HepG2 (cell line): Measurements from ENCODE around the gene STN1. TPM values are rescaled to one million over a fixed set of nuclear protein-coding genes. Genes with fewer than 3 reads are reported as not detected.
A peak's percentile ranks its signal among the peaks of the same experiment; 100 is the strongest.

ENCODE experiments used
- BHLHE40 ChIP-seq: IDR thresholded peaks from 2 replicates; pipeline ENCODE4 v1.6.1; 2011; ENCODE audit warnings: low read length, improper control_type of control experiment
- CTCF ChIP-seq: sonication (generic); formaldehyde crosslinking; IDR thresholded peaks from 2 replicates; pipeline ENCODE4 v1.5.0; 2020; ENCODE audit warnings: mild to moderate bottlenecking, missing genetic modification reagents, moderate library complexity
- EHMT2 ChIP-seq: fragments of 200-600 bp; sonication (generic); IDR thresholded peaks from 2 replicates; pipeline ENCODE4 v1.7.0; 2017; ENCODE audit warnings: antibody characterized with exemption, low read depth, low read length, borderline replicate concordance
- ELF3 ChIP-seq: IDR thresholded peaks from 2 replicates; pipeline ENCODE4 v1.6.1; 2016; ENCODE audit warnings: missing genetic modification reagents, missing compliant biosample characterization
- FOXC1 ChIP-seq: sonication (generic); formaldehyde crosslinking; IDR thresholded peaks from 2 replicates; pipeline ENCODE4 v1.8.0; 2022; ENCODE audit warnings: mild to moderate bottlenecking, missing genetic modification reagents, borderline replicate concordance
- FOXK2 ChIP-seq: fragments of 450-650 bp; IDR thresholded peaks from 2 replicates; pipeline ENCODE4 v1.6.1; 2016
- KDM4B ChIP-seq: sonication (generic); formaldehyde crosslinking; IDR thresholded peaks from 2 replicates; pipeline ENCODE4 v1.4.0; 2020; ENCODE audit warnings: missing genetic modification reagents
- KLF11 ChIP-seq: IDR thresholded peaks from 2 replicates; pipeline ENCODE4 v1.6.1; 2016; ENCODE audit warnings: missing compliant biosample characterization
- U2AF1 ChIP-seq: fragments of 200-400 bp; formaldehyde crosslinking; optimal IDR thresholded peaks from 2 replicates; pipeline ENCODE3; 2017; ENCODE audit warnings: mild to moderate bottlenecking, low read depth, low read length
- U2AF2 ChIP-seq: fragments of 200-400 bp; formaldehyde crosslinking; IDR thresholded peaks from 2 replicates; pipeline ENCODE4 v1.6.1; 2017; ENCODE audit warnings: low read depth, mild to moderate bottlenecking, low read length
- ZBTB7B ChIP-seq: sonication (generic); formaldehyde crosslinking; IDR thresholded peaks from 2 replicates; pipeline ENCODE4 v1.4.0; 2020; ENCODE audit warnings: missing genetic modification reagents
- ZEB1 ChIP-seq: IDR thresholded peaks from 2 replicates; pipeline ENCODE4 v1.6.1; 2012; ENCODE audit warnings: mild to moderate bottlenecking, low read depth, inconsistent platforms; ENCODE audit not compliant: insufficient replicate concordance
- ZGPAT ChIP-seq: IDR thresholded peaks from 2 replicates; pipeline ENCODE4 v1.6.1; 2016; ENCODE audit warnings: mild to moderate bottlenecking
- ZKSCAN5 ChIP-seq: sonication (generic); formaldehyde crosslinking; IDR thresholded peaks from 2 replicates; pipeline ENCODE4 v1.5.1; 2020; ENCODE audit warnings: mild to moderate bottlenecking, missing genetic modification reagents
- ZNF138 ChIP-seq: sonication (generic); formaldehyde crosslinking; IDR thresholded peaks from 2 replicates; pipeline ENCODE4 v1.5.0; 2020; ENCODE audit warnings: mild to moderate bottlenecking, low read depth, missing genetic modification reagents
- ZNF354B ChIP-seq: sonication (generic); formaldehyde crosslinking; IDR thresholded peaks from 2 replicates; pipeline ENCODE4 v1.8.0; 2022; ENCODE audit warnings: mild to moderate bottlenecking, missing genetic modification reagents
- ZNF513 ChIP-seq: sonication (generic); formaldehyde crosslinking; conservative IDR thresholded peaks from 2 replicates; pipeline ENCODE4 v1.5.0; 2020; ENCODE audit warnings: missing genetic modification reagents
- ZNF629 ChIP-seq: sonication (generic); formaldehyde crosslinking; conservative IDR thresholded peaks from 2 replicates; pipeline ENCODE4 v1.5.0; 2020; ENCODE audit warnings: missing genetic modification reagents
- ZNF646 ChIP-seq: sonication (generic); formaldehyde crosslinking; IDR thresholded peaks from 2 replicates; pipeline ENCODE4 v1.9.0; 2021; ENCODE audit warnings: mild to moderate bottlenecking, missing genetic modification reagents
- ZNF746 ChIP-seq: sonication (generic); formaldehyde crosslinking; IDR thresholded peaks from 2 replicates; pipeline ENCODE4 v1.8.0; 2022; ENCODE audit warnings: mild to moderate bottlenecking, missing genetic modification reagents
- polyA plus RNA-seq, 8 experiments: library from polyadenylated mRNA; depleted of rRNA in 3 of 8; stranded (reverse) in 7 of 8; unstranded in 1 of 8; fragments of >200 nt; fragmentation: Illumina TruSeq in 4 of 8; extraction: Trizol in 4 of 8; gene quantifications; 2 replicates each; pipeline versions ENCODE4 v1.2.1 to v1.2.3, GENCODE V29; 2011 to 2016; ENCODE audit warnings: low read depth in 4 of 8, missing spikeins in 1 of 8, mixed read lengths in 1 of 8; ENCODE audit not compliant: insufficient read depth in 1 of 8
- total RNA-seq, 5 experiments: library from RNA; depleted of rRNA; stranded (reverse); fragments of >200 nt; fragmentation: Illumina TruSeq; extraction: Trizol; gene quantifications; 2 replicates each; pipeline ENCODE4 v1.2.3, GENCODE V29; 2016; ENCODE audit warnings: low read depth in 1 of 5

Gene STN1
- total and polyA plus RNA-seq, 2 of the 13 experiments (the other 11 are each of a cell fraction or from before 2014, with no cell fraction given), result 17.6 to 22.7 TPM

GRCh38 chr10:103917302-103918052 is 507 bp downstream of the STN1 start (continued):
- TF ChIP-seq U2AF1 (no peak), ZNF646 (CRISPR knock-in tag) (no peak), CTCF (CRISPR knock-in tag) (no peak), U2AF2 (no peak), ZNF138 (CRISPR knock-in tag) (no peak), ZGPAT (CRISPR knock-in tag) (no peak), ZNF354B (CRISPR knock-in tag) (no peak), FOXC1 (CRISPR knock-in tag) (peak; percentile 77; the same call in 1 of the 2 replicates), ZNF513 (CRISPR knock-in tag) (no peak), ZNF746 (no peak), ZBTB7B (CRISPR knock-in tag) (no peak; the same call in 1 of the 2 replicates), ELF3 (peak; percentile 15; the same call in 1 of the 2 replicates), ZEB1 (no peak), BHLHE40 (no peak), EHMT2 (no peak), KDM4B (CRISPR knock-in tag) (no peak), ZNF629 (CRISPR knock-in tag) (no peak), KLF11 (CRISPR knock-in tag) (no peak), ZKSCAN5 (CRISPR knock-in tag) (no peak), FOXK2 (no peak)
